ENCODE measurements around the gene PSMD11.

DNA sequence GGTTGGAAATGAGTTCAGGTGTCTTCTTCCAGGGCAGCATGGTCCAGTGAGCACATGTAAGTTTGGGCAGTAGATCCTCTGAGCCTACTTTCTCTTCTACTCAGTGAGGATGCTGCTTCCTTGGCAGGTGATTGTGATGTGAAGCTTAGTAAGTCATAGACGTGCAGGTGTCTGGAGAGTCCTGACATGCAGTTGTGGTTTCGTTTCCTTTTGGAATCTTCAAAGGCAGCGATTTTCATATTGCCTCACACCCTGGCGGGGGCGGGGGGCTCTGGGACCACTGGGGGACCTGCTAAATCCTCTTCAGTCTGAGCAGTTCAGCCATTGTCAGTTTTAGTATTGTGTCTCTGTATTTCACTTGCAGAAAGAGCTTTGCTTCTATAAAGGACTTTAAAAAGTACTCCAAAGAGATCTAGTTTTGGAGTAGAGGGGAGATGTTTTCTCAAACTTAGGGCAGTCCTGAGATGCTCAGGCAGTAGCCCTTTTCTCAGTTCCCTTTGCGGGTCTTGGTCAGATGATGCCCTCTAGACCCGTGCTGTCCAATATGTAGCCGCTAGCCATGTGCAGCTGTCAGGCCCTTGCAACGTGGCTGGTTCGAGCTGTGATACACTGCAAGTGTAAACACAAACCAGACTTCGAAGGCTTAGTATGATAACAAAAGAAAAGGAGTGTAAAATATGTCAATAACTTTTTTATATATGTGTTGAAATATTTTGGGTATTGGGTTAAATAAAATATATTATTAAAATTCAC, 38.4 kb downstream of the PSMD11 start:
- TF ChIP-seq, protein P1, sequence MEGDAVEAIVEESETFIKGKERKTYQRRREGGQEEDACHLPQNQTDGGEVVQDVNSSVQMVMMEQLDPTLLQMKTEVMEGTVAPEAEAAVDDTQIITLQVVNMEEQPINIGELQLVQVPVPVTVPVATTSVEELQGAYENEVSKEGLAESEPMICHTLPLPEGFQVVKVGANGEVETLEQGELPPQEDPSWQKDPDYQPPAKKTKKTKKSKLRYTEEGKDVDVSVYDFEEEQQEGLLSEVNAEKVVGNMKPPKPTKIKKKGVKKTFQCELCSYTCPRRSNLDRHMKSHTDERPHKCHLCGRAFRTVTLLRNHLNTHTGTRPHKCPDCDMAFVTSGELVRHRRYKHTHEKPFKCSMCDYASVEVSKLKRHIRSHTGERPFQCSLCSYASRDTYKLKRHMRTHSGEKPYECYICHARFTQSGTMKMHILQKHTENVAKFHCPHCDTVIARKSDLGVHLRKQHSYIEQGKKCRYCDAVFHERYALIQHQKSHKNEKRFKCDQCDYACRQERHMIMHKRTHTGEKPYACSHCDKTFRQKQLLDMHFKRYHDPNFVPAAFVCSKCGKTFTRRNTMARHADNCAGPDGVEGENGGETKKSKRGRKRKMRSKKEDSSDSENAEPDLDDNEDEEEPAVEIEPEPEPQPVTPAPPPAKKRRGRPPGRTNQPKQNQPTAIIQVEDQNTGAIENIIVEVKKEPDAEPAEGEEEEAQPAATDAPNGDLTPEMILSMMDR (IDR thresholded peaks at IDR 0.05; ENCODE audit: insufficient read depth, low read depth, low read length) = no peak
- no peak for TF ChIP-seq EZH2 (IDR thresholded peaks at IDR 0.05; ENCODE audit: insufficient read depth, low read length)
